Endothelial cell of umbilical vein (primary cell): Measurements from ENCODE around the gene AFF1. TPM values are rescaled to one million over a fixed set of nuclear protein-coding genes. Genes with fewer than 3 reads are reported as not detected.

Experiments
- BruUV-seq: library from RNA; stranded (reverse); fragments of 400-500 nt; replicated peaks from 2 replicates; lab custom pipeline; 2021; lab: Mats Ljungman, UMichigan
- CTCF ChIA-PET: fragments of 300-600, 350-600 bp; sonication (Branson Sonifier 250); formaldehyde crosslinking; loops from one replicate; lab custom pipeline; 2021; ENCODE audit warnings: antibody characterized with exemption, inconsistent platforms; lab: Charles Lee
- POLR2A ChIA-PET: fragments of 300-600, 350-600 bp; sonication (Branson Sonifier 250); formaldehyde crosslinking; loops from one replicate; lab custom pipeline; 2021; ENCODE audit warnings: antibody characterized with exemption, inconsistent platforms; lab: Charles Lee
- DNase-seq: peaks from one replicate; pipeline ENCODE4 v3.0.0-alpha.2; 2011; ENCODE audit warnings: low read depth, low spot score
- FAIRE-seq: peaks from 2 replicates; lab custom pipeline; 2011; peaks lifted over from hg19 to GRCh38; lab: Jason Lieb, UNC
- H2AFZ ChIP-seq: 2 replicates; pipeline ENCODE4 v1.6.0; 2012; ENCODE audit warnings: low read depth, low read length, control low read depth, inconsistent platforms
- H3K27ac ChIP-seq: 2 replicates; pipeline ENCODE4 v1.5.1; 2011; ENCODE audit warnings: low read depth, mild to moderate bottlenecking, control low read depth, low read length, moderate library complexity; ENCODE audit not compliant: insufficient read depth
- H3K27me3 ChIP-seq, 2 experiments: 2 replicates each; pipeline versions ENCODE4 v1.6.0 to v1.6.1; 2011; ENCODE audit warnings: low read length in 2 of 2, mixed read lengths in 1 of 2; ENCODE audit not compliant: control insufficient read depth in 2 of 2, insufficient read depth in 2 of 2
- H3K36me3 ChIP-seq, 2 experiments: 2 replicates in 1 of 2; 3 replicates in 1 of 2; pipeline ENCODE4 v1.5.1; 2011; ENCODE audit warnings: low read length in 2 of 2, mild to moderate bottlenecking in 1 of 2, moderate library complexity in 1 of 2; ENCODE audit not compliant: control insufficient read depth in 2 of 2, insufficient read depth in 2 of 2; ENCODE audit errors: extremely low read depth in 1 of 2
- H3K4me1 ChIP-seq: 3 replicates; pipeline ENCODE4 v1.5.1; 2011; ENCODE audit warnings: mild to moderate bottlenecking, low read length; ENCODE audit not compliant: control insufficient read depth, insufficient read depth; ENCODE audit errors: extremely low read depth
- H3K4me2 ChIP-seq: 2 replicates; pipeline ENCODE4 v1.6.1; 2011; ENCODE audit warnings: low read length, control low read depth, mixed read lengths; ENCODE audit not compliant: insufficient read depth
- H3K4me3 ChIP-seq, 3 experiments: fragments of 200-600 bp in 1 of 3; sonication (generic), shearing (Covaris generic) in 1 of 3; replicated peaks in 1 of 3; 2 replicates each; pipeline ENCODE4 v1.5.1; 2011 to 2016; ENCODE audit warnings: control low read depth in 3 of 3, low read length in 3 of 3, mild to moderate bottlenecking in 2 of 3, inconsistent platforms in 1 of 3, low read depth in 1 of 3, moderate library complexity in 1 of 3; ENCODE audit not compliant: insufficient read depth in 1 of 3
- H3K79me2 ChIP-seq: 2 replicates; pipeline ENCODE4 v1.6.0; 2012; ENCODE audit warnings: low read length, inconsistent platforms; ENCODE audit not compliant: control insufficient read depth, insufficient read depth
- H3K9ac ChIP-seq: replicated peaks from 2 replicates; pipeline ENCODE3; 2011; ENCODE audit warnings: low read length, control low read depth; ENCODE audit not compliant: insufficient read depth; ENCODE audit errors: extremely low read depth
- H3K9me1 ChIP-seq: replicated peaks from 3 replicates; pipeline ENCODE4 v1.6.0; 2011; ENCODE audit warnings: mild to moderate bottlenecking, low read length; ENCODE audit not compliant: control insufficient read depth, insufficient read depth; ENCODE audit errors: extremely low read depth
- H3K9me3 ChIP-seq: replicated peaks from 2 replicates; pipeline ENCODE4 v1.5.1; 2012; ENCODE audit warnings: low read length, inconsistent platforms; ENCODE audit not compliant: control insufficient read depth, insufficient read depth
- H4K20me1 ChIP-seq: replicated peaks from 2 replicates; pipeline ENCODE3; 2011; ENCODE audit warnings: mild to moderate bottlenecking, low read length; ENCODE audit not compliant: control insufficient read depth, insufficient read depth; ENCODE audit errors: extremely low read depth
- CTCF ChIP-seq, 2 donors: IDR thresholded peaks; 1 replicate in 1 of 2; 2 replicates in 1 of 2; pipeline ENCODE4 v1.5.1; 2011; ENCODE audit warnings: low read length in 2 of 2, mild to moderate bottlenecking in 2 of 2, moderate library complexity in 2 of 2, control low read depth in 1 of 2, inconsistent platforms in 1 of 2, low read depth in 1 of 2; ENCODE audit not compliant: insufficient read depth in 1 of 2; ENCODE audit errors: extremely low read depth in 1 of 2
- EZH2 ChIP-seq: IDR thresholded peaks from 2 replicates; pipeline ENCODE4 v1.6.1; 2012; ENCODE audit warnings: borderline replicate concordance, low read depth, mild to moderate bottlenecking, moderate library complexity, low read length, inconsistent platforms; ENCODE audit not compliant: severe bottlenecking
- FOS ChIP-seq: IDR thresholded peaks from 2 replicates; pipeline ENCODE4 v1.6.1; 2011; ENCODE audit warnings: mild to moderate bottlenecking, low read length, moderate library complexity, borderline replicate concordance; ENCODE audit not compliant: insufficient read depth
- GATA2 ChIP-seq: IDR thresholded peaks from 2 replicates; pipeline ENCODE4 v1.7.0; 2011; ENCODE audit warnings: low read depth, mild to moderate bottlenecking, moderate library complexity, mixed read lengths, low read length; ENCODE audit not compliant: insufficient read length, insufficient read depth
- JUN ChIP-seq: IDR thresholded peaks from 2 replicates; pipeline ENCODE4 v1.6.1; 2011; ENCODE audit warnings: borderline replicate concordance, low read depth; ENCODE audit not compliant: insufficient read length, insufficient read depth
- MAX ChIP-seq: IDR thresholded peaks from 2 replicates; pipeline ENCODE4 v1.6.1; 2011; ENCODE audit not compliant: insufficient read depth, insufficient read length
- MYC ChIP-seq: IDR thresholded peaks from one replicate; pipeline ENCODE4 v1.6.1; 2011; ENCODE audit warnings: mild to moderate bottlenecking, low read depth, low read length
- POLR2A ChIP-seq: IDR thresholded peaks from 2 replicates; pipeline ENCODE4 v1.6.1; 2012; ENCODE audit warnings: low read depth, mild to moderate bottlenecking, control low read depth, low read length
- POLR2AphosphoS5 ChIP-seq: IDR thresholded peaks from 2 replicates; pipeline ENCODE4 v1.6.1; 2012; ENCODE audit warnings: low read depth, mild to moderate bottlenecking, control low read depth, low read length, moderate library complexity; ENCODE audit not compliant: insufficient read depth
- dilution Hi-C: fragments of 300-500 bp; cut with MboI; formaldehyde crosslinking; loops from one replicate; pipeline ENCODE4 v1.15.0; 2019; ENCODE audit warnings: low sequenced_read_pairs; ENCODE audit not compliant: extremely low pct_ligation_motif_present
- intact Hi-C: fragments of 100-400 bp; cut with micrococcal nuclease; formaldehyde crosslinking; loops from one replicate; pipeline ENCODE4 v1.10.0; 2022
- polyA plus RNA-seq, 4 experiments: library from polyadenylated mRNA; depleted of rRNA in 3 of 4; stranded (reverse) in 3 of 4; unstranded in 1 of 4; fragments of >200 nt; gene quantifications; 2 replicates each; pipeline versions ENCODE4 v1.2.1 to v1.2.3, GENCODE V29; 2011 to 2012; ENCODE audit warnings: missing spikeins in 1 of 4
- total RNA-seq: library from RNA; stranded (reverse); gene quantifications from 2 replicates; pipeline ENCODE4 v1.2.3, GENCODE V29; 2021

Gene AFF1
- total and polyA plus RNA-seq, 2 donors (not counting 3 experiments of a cell fraction or from before 2014, with no cell fraction given), result 26.2 to 106 TPM

DNA sequence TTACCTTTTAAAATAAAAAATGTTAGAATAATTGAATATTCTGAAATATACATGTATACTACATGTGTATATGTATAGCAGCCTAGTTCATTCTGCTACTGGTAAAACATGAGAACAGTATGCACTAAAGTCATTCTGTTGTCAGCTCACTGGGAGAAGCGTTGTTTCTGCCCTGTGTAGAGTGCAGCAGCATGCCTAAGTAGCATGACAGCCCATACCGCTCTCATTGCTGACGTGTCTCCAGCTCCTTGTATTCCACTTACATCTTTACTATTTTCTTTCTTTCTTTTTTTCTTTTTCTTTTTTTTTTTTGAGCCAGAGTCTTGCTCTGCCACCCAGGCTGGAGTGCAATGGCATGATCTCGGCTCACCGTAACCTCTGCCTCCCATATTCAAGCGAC is 194.9 kb downstream of the AFF1 start:
- H4K20me1 ChIP-seq, result no peaks in the 10 kb centered on the region
- TF ChIP-seq POLR2A (no peak), JUN (no peak), EZH2 (no peak), FOS (no peak), MYC (no peak), CTCF (IDR thresholded peaks at IDR 0.05; ENCODE audit: extremely low read depth in 1 of 2, insufficient read depth in 1 of 2, low read depth in 1 of 2, low read length in 2 of 2) (no peak), GATA2 (no peak), MAX (no peak), POLR2AphosphoS5 (no peak)
- ChIA-PET CTCF (interaction anchor here (0.6 kb wide), 1 partner anchor 15 kb away, joined by 3 read pairs; no protein-coding TSS in a partner anchor), POLR2A (no interaction called here)
- H3K9me3 ChIP-seq, result no peaks in the 10 kb centered on the region
- H3K4me1 ChIP-seq, result no peaks in the 10 kb centered on the region
- no peak for DNase-seq
- H3K4me2 ChIP-seq, result no peak overlapping the region
- no peak for FAIRE-seq
- no peaks in the 10 kb centered on the region for H3K79me2 ChIP-seq
- no peak overlapping the region for H3K9ac ChIP-seq
- BruUV-seq, result no TSS peak
- no peaks in the 10 kb centered on the region for H3K9me1 ChIP-seq
- H3K27me3 ChIP-seq, result no peaks in the 10 kb centered on the region
- dilution Hi-C loops (no loop called here), intact Hi-C loops (no loop called here)
- no peak overlapping the region for H3K27ac ChIP-seq
- H3K36me3 ChIP-seq, result peaks cover 33 to 46% of the 10 kb centered on the region in 2 experiments
- no peak overlapping the region for H2AFZ ChIP-seq
- H3K4me3 ChIP-seq, result no peak overlapping the region
